Activated CD4-positive, alpha-beta T cell treated with anti-CD3 and anti-CD28 coated beads for 36 hours (primary cell): ENCODE data around the gene KRT84. TPM values are rescaled to one million over a fixed set of nuclear protein-coding genes. Genes with fewer than 3 reads are reported as not detected.
"Not testable (repeated sequence)": the region's sequence is repeated elsewhere in the genome, so short reads cannot be mapped to it uniquely, and the experiment has no call there.

Source experiments
- ATAC-seq: fragments of 200-7000 bp; cut with Tn5 transposase; one replicate; pipeline ENCODE4 v1.10.0; 2021; ENCODE audit warnings: mild to moderate bottlenecking, moderate library complexity
- CTCF ChIA-PET: fragments of 350-600 bp; sonication (Branson Sonifier 250); formaldehyde crosslinking; loops from one replicate; lab custom pipeline; 2021; ENCODE audit warnings: antibody characterized with exemption; lab: Charles Lee
- POLR2A ChIA-PET: fragments of 350-600 bp; sonication (Branson Sonifier 250); formaldehyde crosslinking; loops from one replicate; lab custom pipeline; 2021; ENCODE audit warnings: antibody characterized with exemption, inconsistent platforms; lab: Charles Lee
- DNase-seq: peaks from one replicate; pipeline ENCODE4 v3.0.0-alpha.2; 2020
- H3K27ac Mint-ChIP-seq: one replicate; pipeline ENCODE4 v1.8.0; 2021; ENCODE audit warnings: mixed read lengths
- H3K27me3 Mint-ChIP-seq: one replicate; pipeline ENCODE4 v1.8.0; 2021; ENCODE audit warnings: mixed read lengths
- H3K36me3 Mint-ChIP-seq: one replicate; pipeline ENCODE4 v1.8.0; 2021; ENCODE audit warnings: low read depth, mixed read lengths
- H3K4me1 Mint-ChIP-seq: one replicate; pipeline ENCODE4 v1.8.0; 2021; ENCODE audit warnings: mixed read lengths
- H3K4me3 Mint-ChIP-seq: one replicate; pipeline ENCODE4 v1.8.0; 2021; ENCODE audit warnings: mild to moderate bottlenecking, moderate library complexity, mixed read lengths
- H3K9me3 Mint-ChIP-seq: one replicate; pipeline ENCODE4 v1.8.0; 2021; ENCODE audit warnings: low read depth, mixed read lengths
- intact Hi-C, 2 experiments: fragments of 100-400 bp; cut with DNase I in 1 of 2; cut with micrococcal nuclease in 1 of 2; formaldehyde crosslinking; loops; one replicate each; pipeline versions ENCODE4 v1.14.2 to v1.15.1; 2022 to 2024; cut with DNase I, micrococcal nuclease
- total RNA-seq, 2 experiments: library from RNA; stranded (reverse); gene quantifications; one replicate each; pipeline ENCODE4 v1.2.3, GENCODE V29; 2021

KRT84 gene
- total RNA-seq, 2 experiments from 2014 or later = not detected

DNA sequence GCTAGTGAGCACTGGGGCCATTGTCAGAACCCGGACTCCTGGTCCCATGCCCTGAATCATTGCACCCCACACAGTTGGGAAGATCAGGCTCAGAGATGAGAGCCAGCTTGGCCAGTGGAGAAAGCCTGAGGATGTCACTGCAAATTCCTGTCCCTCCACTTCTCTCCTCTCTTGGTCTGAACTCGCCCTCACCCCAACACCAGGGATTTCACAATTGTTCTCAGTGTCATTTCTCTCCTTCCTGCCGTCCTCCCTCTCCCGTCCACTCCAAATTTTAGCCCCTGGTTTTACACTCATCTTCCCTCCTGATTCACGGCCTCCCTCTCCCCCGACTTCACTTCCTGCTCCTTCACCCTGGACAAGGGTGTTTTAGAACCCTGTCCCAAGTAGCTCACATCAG is 37.6 kb upstream of the KRT84 start:
- CTCF ChIA-PET = interaction anchor here (0.6 kb wide), 1 partner anchor 695 kb away, joined by 4 read pairs; no protein-coding TSS in a partner anchor
- Mint-ChIP-seq H3K4me3 (no peak overlapping the region), H3K9me3 (no peaks in the 10 kb centered on the region), H3K27ac (no peak overlapping the region), H3K36me3 (no peaks in the 10 kb centered on the region), H3K27me3 (no peaks in the 10 kb centered on the region), H3K4me1 (no peaks in the 10 kb centered on the region)
- intact Hi-C loops = no loop called here
- POLR2A ChIA-PET = no interaction called here
- DNase-seq (no peak), ATAC-seq (no peak)

DNA sequence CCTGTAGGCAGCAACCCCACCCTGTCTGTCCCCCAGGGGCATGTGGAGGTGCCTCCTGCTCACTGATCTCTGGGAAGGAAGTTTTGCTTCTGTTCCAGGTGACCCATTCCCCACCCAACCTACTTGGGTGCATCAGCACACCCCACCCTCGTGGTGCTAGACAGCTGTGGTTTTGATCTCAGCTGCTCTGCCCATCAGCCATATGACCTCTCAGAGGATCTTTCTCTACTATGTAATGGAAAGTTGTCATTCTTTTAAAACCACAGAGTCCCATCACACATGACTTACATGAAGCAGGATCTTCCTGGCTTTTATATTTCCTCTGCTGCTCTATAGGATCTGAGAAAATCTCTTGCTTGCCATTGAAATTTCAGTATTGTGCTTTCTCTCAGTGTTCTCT is 34.2 kb upstream of the KRT84 start:
- no peaks in the 10 kb centered on the region for H3K4me1 Mint-ChIP-seq
- POLR2A ChIA-PET = no interaction called here
- ATAC-seq (no peak), DNase-seq (no peak)
- no peaks in the 10 kb centered on the region for H3K9me3 Mint-ChIP-seq
- H3K4me3 Mint-ChIP-seq = no peak overlapping the region
- H3K36me3 Mint-ChIP-seq = no peaks in the 10 kb centered on the region
- CTCF ChIA-PET = interaction anchor here (0.6 to 0.7 kb wide), 2 partner anchors 9 to 1685 kb away, joined by 3 to 4 read pairs; no protein-coding TSS in a partner anchor
- H3K27ac Mint-ChIP-seq = no peak overlapping the region
- H3K27me3 Mint-ChIP-seq = no peaks in the 10 kb centered on the region
- intact Hi-C loops = no loop called here

- DNase-seq (no peak), ATAC-seq (no peak)
- intact Hi-C loops = no loop called here
- no peaks in the 10 kb centered on the region for H3K36me3 Mint-ChIP-seq
- no peak overlapping the region for H3K4me3 Mint-ChIP-seq
- no peaks in the 10 kb centered on the region for H3K27me3 Mint-ChIP-seq
- ChIA-PET POLR2A (no interaction called here), CTCF (no interaction called here)
- no peaks in the 10 kb centered on the region for H3K4me1 Mint-ChIP-seq
- no peaks in the 10 kb centered on the region for H3K9me3 Mint-ChIP-seq
- no peak overlapping the region for H3K27ac Mint-ChIP-seq
Measured at GRCh38 chr12:52418576-52419110, 33.2 kb upstream of the KRT84 start.

GRCh38 chr12:52417740-52418139 is 32.3 kb upstream of the KRT84 start:
- no peaks in the 10 kb centered on the region for H3K4me1 Mint-ChIP-seq
- no peak overlapping the region for H3K27ac Mint-ChIP-seq
- H3K4me3 Mint-ChIP-seq = no peak overlapping the region
- ChIA-PET POLR2A (no interaction called here), CTCF (no interaction called here)
- intact Hi-C loops = no loop called here
- no peaks in the 10 kb centered on the region for H3K36me3 Mint-ChIP-seq
- no peaks in the 10 kb centered on the region for H3K9me3 Mint-ChIP-seq
- DNase-seq (no peak), ATAC-seq (no peak)
- no peaks in the 10 kb centered on the region for H3K27me3 Mint-ChIP-seq

DNA sequence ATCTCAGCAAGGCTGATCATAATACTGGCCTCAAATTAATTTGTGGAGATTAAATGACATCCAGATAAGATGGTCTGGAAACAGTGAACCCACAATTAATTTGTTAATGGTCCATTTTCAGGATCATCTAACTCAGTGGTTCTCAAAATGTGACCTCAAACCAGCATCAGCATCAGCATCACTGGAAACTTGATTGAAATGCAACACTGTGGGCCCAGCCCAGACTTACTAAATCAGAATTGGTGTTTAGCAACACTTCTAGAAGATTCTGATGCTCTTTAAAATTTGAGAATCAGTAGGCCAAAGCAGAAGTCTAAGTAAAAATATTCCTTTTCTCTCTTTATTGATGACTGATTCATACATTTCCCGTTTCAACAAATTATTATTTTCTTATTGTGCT is 31.3 kb upstream of the KRT84 start:
- Mint-ChIP-seq H3K36me3 (no peaks in the 10 kb centered on the region), H3K4me1 (no peaks in the 10 kb centered on the region), H3K27ac (no peak overlapping the region), H3K9me3 (no peaks in the 10 kb centered on the region), H3K27me3 (no peaks in the 10 kb centered on the region), H3K4me3 (no peak overlapping the region)
- no peak for DNase-seq
- ATAC-seq = no peak
- intact Hi-C loops = no loop called here
- ChIA-PET CTCF (no interaction called here), POLR2A (no interaction called here)

GRCh38 chr12:52415870-52416750 is 30.7 kb upstream of the KRT84 start:
- H3K4me1 Mint-ChIP-seq = no peaks in the 10 kb centered on the region
- POLR2A ChIA-PET = no interaction called here

GRCh38 chr12:52414936-52415335 is 29.5 kb upstream of the KRT84 start:
- Mint-ChIP-seq H3K36me3 (no peaks in the 10 kb centered on the region), H3K27me3 (no peaks in the 10 kb centered on the region), H3K4me3 (no peak overlapping the region), H3K27ac (no peak overlapping the region), H3K4me1 (no peaks in the 10 kb centered on the region), H3K9me3 (no peaks in the 10 kb centered on the region)
- CTCF ChIA-PET = no interaction called here
- no peak for DNase-seq
- ATAC-seq = no peak
- POLR2A ChIA-PET = no interaction called here
- intact Hi-C loops = no loop called here

More at GRCh38 chr12:52415870-52416750, 30.7 kb upstream of the KRT84 start:
- Mint-ChIP-seq H3K4me3 (no peak overlapping the region), H3K36me3 (no peaks in the 10 kb centered on the region), H3K27ac (no peak overlapping the region), H3K27me3 (no peaks in the 10 kb centered on the region), H3K9me3 (no peaks in the 10 kb centered on the region)
- DNase-seq (no peak), ATAC-seq (no peak)
- intact Hi-C loops = no loop called here
- CTCF ChIA-PET = no interaction called here

DNA sequence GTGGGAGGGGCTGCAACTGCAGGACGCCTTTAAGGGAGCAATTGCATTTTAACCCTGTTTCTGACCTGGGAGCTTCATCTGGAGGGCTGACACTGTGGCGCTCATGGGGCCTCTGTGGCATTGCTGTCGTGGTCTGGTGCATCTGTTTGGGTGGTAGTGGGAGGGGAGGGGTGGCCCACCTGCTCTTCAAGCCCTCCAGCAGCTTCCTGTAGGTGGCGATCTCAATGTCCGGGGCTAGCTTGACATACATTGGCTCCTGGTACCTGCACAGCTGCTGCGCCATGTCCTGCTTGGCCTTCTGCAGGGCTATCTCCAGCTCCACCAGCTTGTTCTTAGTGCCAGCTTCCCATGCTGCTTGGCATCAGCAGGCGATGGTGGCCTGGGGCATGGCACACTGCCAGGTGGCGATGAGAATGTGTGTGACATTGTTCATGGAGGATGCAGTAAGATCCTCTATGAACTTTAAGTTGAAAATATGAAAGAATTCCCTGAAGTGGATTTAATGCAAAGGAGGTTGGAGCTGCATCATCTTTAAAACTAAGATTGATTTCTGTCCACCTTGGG is 28.4 kb upstream of the KRT84 start:
- Mint-ChIP-seq H3K4me3 (no peak overlapping the region), H3K4me1 (no peaks in the 10 kb centered on the region), H3K27ac (no peak overlapping the region), H3K9me3 (no peaks in the 10 kb centered on the region), H3K27me3 (no peaks in the 10 kb centered on the region), H3K36me3 (no peaks in the 10 kb centered on the region)
- no peak for DNase-seq
- intact Hi-C loops = no loop called here
- no peak for ATAC-seq
- ChIA-PET POLR2A (no interaction called here), CTCF (interaction anchor here (0.6 to 0.7 kb wide), 3 partner anchors 103 to 737 kb away, joined by 3 read pairs; no protein-coding TSS in a partner anchor)

DNA sequence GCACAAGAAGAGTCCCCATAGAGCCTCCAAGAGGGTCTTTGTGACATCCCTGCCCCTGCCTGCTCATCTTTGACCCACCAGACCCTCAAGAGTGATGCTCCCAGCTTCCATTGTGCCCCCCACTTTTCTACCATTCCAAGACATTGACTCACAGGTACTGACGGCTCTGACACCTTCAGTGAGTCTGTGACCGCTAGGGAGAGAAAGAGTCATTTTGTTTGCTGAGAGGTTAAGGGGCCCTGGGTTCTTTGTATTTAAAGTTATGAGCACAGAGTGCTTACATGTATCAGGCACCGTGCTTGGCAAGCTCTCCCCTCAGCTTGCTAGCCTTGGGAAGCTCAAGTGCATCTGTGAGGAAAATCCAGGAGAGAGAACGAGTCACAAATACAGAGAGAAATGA is 27.8 kb upstream of the KRT84 start:
- ChIA-PET POLR2A (interaction anchor here (0.7 kb wide), 1 partner anchor 26 kb away, joined by 3 read pairs; no protein-coding TSS in a partner anchor), CTCF (interaction anchor here (0.6 to 0.9 kb wide), 2 partner anchors 120 to 137 kb away, joined by 3 read pairs; no protein-coding TSS in a partner anchor)
- DNase-seq (no peak), ATAC-seq (no peak)
- H3K4me3 Mint-ChIP-seq = no peak overlapping the region
- no peak overlapping the region for H3K27ac Mint-ChIP-seq
- no peaks in the 10 kb centered on the region for H3K4me1 Mint-ChIP-seq
- no peaks in the 10 kb centered on the region for H3K9me3 Mint-ChIP-seq
- H3K36me3 Mint-ChIP-seq = no peaks in the 10 kb centered on the region
- H3K27me3 Mint-ChIP-seq = no peaks in the 10 kb centered on the region
- intact Hi-C loops = no loop called here

DNA sequence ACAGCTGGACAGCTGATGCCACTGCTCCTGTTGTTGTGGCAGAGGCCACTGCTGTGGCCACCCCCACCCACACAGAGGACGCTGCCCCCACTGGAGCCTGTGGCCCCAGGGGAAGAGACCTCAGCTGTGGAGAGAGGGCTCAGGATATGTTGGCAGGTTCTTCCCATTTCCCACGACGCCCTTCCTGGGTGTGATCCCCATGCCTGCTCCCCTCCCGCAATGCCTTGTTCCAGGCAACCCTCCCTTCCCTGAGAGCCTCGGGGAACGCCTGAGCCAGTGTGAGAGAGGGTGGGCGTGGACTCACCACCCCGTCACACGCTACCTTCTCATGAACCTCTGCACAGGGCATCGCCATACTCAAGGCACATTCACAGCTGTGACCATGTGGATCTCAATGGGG is 26.4 kb upstream of the KRT84 start:
- DNase-seq = no peak
- no peak overlapping the region for H3K4me3 Mint-ChIP-seq

DNA sequence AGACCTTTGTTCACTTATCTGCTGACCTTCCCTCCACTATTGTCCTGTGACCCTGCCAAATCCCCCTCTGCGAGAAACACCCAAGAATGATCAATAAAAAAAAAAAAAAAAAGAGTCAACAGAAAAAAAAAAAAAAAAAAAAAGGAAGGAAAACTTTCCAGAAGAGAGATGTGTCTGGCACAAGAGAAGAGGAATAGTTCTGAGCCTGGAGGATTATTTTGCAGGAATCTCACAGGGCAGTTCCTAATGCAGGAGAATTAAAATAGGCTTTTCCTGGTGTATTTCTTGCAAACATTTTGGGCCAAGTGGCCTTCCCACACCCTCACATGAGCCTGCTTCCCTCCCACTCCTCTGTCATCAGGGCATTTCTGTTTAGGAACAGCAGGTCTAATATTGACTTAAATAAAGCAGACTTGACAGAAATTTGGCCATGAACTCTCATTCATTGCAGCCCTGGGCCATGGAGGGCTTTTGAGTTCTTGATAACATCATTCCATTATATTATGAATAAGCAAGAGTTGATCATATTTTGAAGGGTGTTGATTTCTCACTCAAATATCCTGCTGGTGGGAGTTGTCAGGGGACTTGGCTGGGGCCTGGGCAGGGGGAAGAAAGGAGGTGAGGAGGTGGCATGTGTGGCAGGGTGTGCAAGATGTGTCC is 25.3 kb upstream of the KRT84 start:
- H3K9me3 Mint-ChIP-seq, H3K36me3 Mint-ChIP-seq, ATAC-seq, intact Hi-C loops, POLR2A ChIA-PET, H3K27ac Mint-ChIP-seq, DNase-seq, CTCF ChIA-PET, H3K27me3 Mint-ChIP-seq, H3K4me1 Mint-ChIP-seq, H3K4me3 Mint-ChIP-seq: not testable (repeated sequence)

More for the DNA sequence above, 26.4 kb upstream of the KRT84 start:
- intact Hi-C loops = no loop called here
- CTCF ChIA-PET = interaction anchor here (0.6 kb wide), 3 partner anchors 84 to 156 kb away, joined by 3 read pairs; no protein-coding TSS in a partner anchor
- ATAC-seq = no peak
- POLR2A ChIA-PET = no interaction called here
- Mint-ChIP-seq H3K27me3 (no peaks in the 10 kb centered on the region), H3K9me3 (no peaks in the 10 kb centered on the region), H3K4me1 (no peaks in the 10 kb centered on the region), H3K36me3 (no peaks in the 10 kb centered on the region), H3K27ac (no peak overlapping the region)
